ENCODE measurements around the gene AIPL1.

- TF ChIP-seq CTCF (IDR thresholded peaks at IDR 0.05) (no peak), POLR2A (IDR thresholded peaks at IDR 0.05) (no peak)
These were observed 6.5 kb downstream of the AIPL1 start for GRCh38 chr17:6428207-6428965.

Data from lower leg skin (tissue), 3 donors.